NB4 (cell line): ENCODE data around the gene WDR33.

ENCODE experiments used
- CTCF ChIP-seq: IDR thresholded peaks from one replicate; pipeline ENCODE4 v1.5.1; 2012; ENCODE audit warnings: low read depth, low read length
- POLR2A ChIP-seq: IDR thresholded peaks from 2 replicates; pipeline ENCODE4 v1.6.1; 2011; ENCODE audit warnings: mild to moderate bottlenecking; ENCODE audit not compliant: insufficient read length; ENCODE audit errors: extremely low read depth

DNA sequence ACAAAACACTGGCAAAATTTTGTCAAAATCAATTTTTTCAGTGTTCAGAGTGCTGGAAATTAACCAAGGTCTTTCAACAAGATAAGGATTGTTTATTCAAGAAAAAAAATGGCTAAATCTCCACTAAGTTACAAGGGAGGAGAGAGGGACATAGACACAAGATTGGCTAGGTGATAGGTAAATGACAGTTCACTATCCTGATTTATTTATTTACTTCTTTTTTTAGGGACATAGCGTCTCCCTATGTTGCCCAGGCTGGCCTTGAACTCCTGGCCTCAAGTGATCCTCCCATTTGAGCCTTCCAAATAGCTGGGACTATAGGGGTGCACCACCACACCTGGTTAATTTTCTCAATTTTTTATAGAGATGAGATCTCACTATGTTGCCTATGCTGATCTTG is 3.7 kb upstream of the WDR33 start:
- TF ChIP-seq POLR2A (no peak), CTCF (no peak)
